GM23338 (cell line): ENCODE data around the gene KRTAP5-3. TPM values are rescaled to one million over a fixed set of nuclear protein-coding genes. Genes with fewer than 3 reads are reported as not detected.

Source experiments
- ATAC-seq: fragments of 200-7000 bp; cut with Tn5 transposase; 3 replicates; pipeline ENCODE4 v1.9.1; 2020
- DNase-seq: peaks from one replicate; pipeline ENCODE4 v3.0.0-alpha.2; 2015; ENCODE audit warnings: low spot score
- H2AFZ ChIP-seq: fragments of 200-600 bp; sonication (generic); 2 replicates; pipeline ENCODE4 v1.8.0; 2016; ENCODE audit warnings: antibody characterized with exemption, mild to moderate bottlenecking, moderate library complexity
- H3F3A ChIP-seq: fragments of 200-600 bp; sonication (generic); replicated peaks from 2 replicates; pipeline ENCODE4 v1.8.0; 2017; ENCODE audit warnings: antibody characterized with exemption, mixed run types, low read depth
- H3K27ac ChIP-seq: fragments of 200-600 bp; sonication (generic); 2 replicates; pipeline ENCODE4 v1.6.1; 2016; ENCODE audit warnings: low read depth
- H3K27me3 ChIP-seq: fragments of 200-600 bp; sonication (generic); 2 replicates; pipeline ENCODE4 v1.8.0; 2016; ENCODE audit warnings: mild to moderate bottlenecking, mixed run types, moderate library complexity; ENCODE audit not compliant: insufficient read depth
- H3K36me3 ChIP-seq: fragments of 200-600 bp; sonication (generic); 2 replicates; pipeline ENCODE4 v1.8.0; 2016; ENCODE audit warnings: mild to moderate bottlenecking; ENCODE audit not compliant: insufficient read depth
- H3K4me1 ChIP-seq: fragments of 200-600 bp; sonication (generic); 2 replicates; pipeline ENCODE4 v1.8.0; 2016; ENCODE audit warnings: mild to moderate bottlenecking, moderate library complexity; ENCODE audit not compliant: insufficient read depth
- H3K4me2 ChIP-seq: fragments of 200-600 bp; sonication (generic); 2 replicates; pipeline ENCODE4 v1.7.1; 2017; ENCODE audit warnings: mixed run types
- H3K4me3 ChIP-seq: fragments of 200-600 bp; sonication (generic); 2 replicates; pipeline ENCODE4 v1.6.1; 2016; ENCODE audit warnings: mixed run types
- H3K79me2 ChIP-seq: fragments of 200-600 bp; sonication (generic); replicated peaks from 2 replicates; pipeline ENCODE4 v1.8.0; 2017; ENCODE audit warnings: mild to moderate bottlenecking; ENCODE audit not compliant: insufficient read depth
- H3K9me2 ChIP-seq: fragments of 200-600 bp; sonication (generic); 2 replicates; pipeline ENCODE4 v1.8.0; 2017; ENCODE audit not compliant: insufficient read depth
- H4K20me1 ChIP-seq: fragments of 200-600 bp; sonication (generic); replicated peaks from 2 replicates; pipeline ENCODE4 v1.8.0; 2017; ENCODE audit warnings: mild to moderate bottlenecking; ENCODE audit not compliant: insufficient read depth
- H3K27ac Mint-ChIP-seq: 2 replicates; pipeline ENCODE4 v1.8.0; 2020; ENCODE audit warnings: inconsistent platforms, mild to moderate bottlenecking, moderate library complexity, mixed read lengths
- H3K27me3 Mint-ChIP-seq: 3 replicates; pipeline ENCODE4 v1.8.0; 2022; ENCODE audit warnings: low read depth, mild to moderate bottlenecking, moderate library complexity, mixed read lengths, inconsistent platforms; ENCODE audit not compliant: insufficient read depth, poor library complexity
- H3K36me3 Mint-ChIP-seq: 3 replicates; pipeline ENCODE4 v1.8.0; 2021; ENCODE audit warnings: low read depth, mild to moderate bottlenecking, inconsistent platforms, moderate library complexity, mixed read lengths
- H3K4me1 Mint-ChIP-seq: 3 replicates; pipeline ENCODE4 v1.8.0; 2020; ENCODE audit warnings: mild to moderate bottlenecking, inconsistent platforms, mixed read lengths
- H3K4me3 Mint-ChIP-seq: 3 replicates; pipeline ENCODE4 v1.8.0; 2021; ENCODE audit warnings: moderate library complexity, mild to moderate bottlenecking, inconsistent platforms, mixed read lengths
- H3K9me3 Mint-ChIP-seq: 3 replicates; pipeline ENCODE4 v1.8.0; 2020; ENCODE audit warnings: moderate library complexity, mild to moderate bottlenecking, inconsistent platforms, mixed read lengths
- CREB1 ChIP-seq: fragments of 250-450 bp; sonication (Bioruptor Pico); IDR thresholded peaks from 2 replicates; pipeline ENCODE4 v1.5.0; 2020; ENCODE audit warnings: low read depth, mild to moderate bottlenecking, moderate library complexity
- CTCF ChIP-seq, 2 experiments: fragments of 200-600 bp in 1 of 2; sonication (generic) in 1 of 2; conservative IDR thresholded peaks; 2 replicates each; pipeline versions ENCODE4 v1.5.1 to v1.6.1; 2016 to 2017; ENCODE audit warnings: antibody characterized with exemption in 2 of 2, low read depth in 2 of 2, mild to moderate bottlenecking in 2 of 2, moderate library complexity in 1 of 2
- EZH2 ChIP-seq: fragments of 200-600 bp; sonication (generic); IDR thresholded peaks from one replicate; pipeline ENCODE4 v1.8.0; 2017; ENCODE audit warnings: antibody characterized with exemption, mild to moderate bottlenecking, low read depth; ENCODE audit not compliant: unreplicated experiment
- EZH2phosphoT487 ChIP-seq: fragments of 200-600 bp; sonication (generic); IDR thresholded peaks from one replicate; pipeline ENCODE4 v1.8.1; 2018; ENCODE audit warnings: antibody characterized with exemption; ENCODE audit not compliant: unreplicated experiment
- JUNB ChIP-seq: IDR thresholded peaks from one replicate; pipeline ENCODE4 v1.6.1; 2016; ENCODE audit warnings: antibody characterized with exemption; ENCODE audit not compliant: unreplicated experiment
- NANOG ChIP-seq: IDR thresholded peaks from 2 replicates; pipeline ENCODE4 v1.6.1; 2016; ENCODE audit warnings: antibody characterized with exemption, borderline replicate concordance
- POLR2AphosphoS5 ChIP-seq: IDR thresholded peaks from 2 replicates; pipeline ENCODE4 v1.6.1; 2016; ENCODE audit warnings: antibody characterized with exemption, low read depth
- STAT1 ChIP-seq: IDR thresholded peaks from one replicate; pipeline ENCODE4 v1.6.1; 2016; ENCODE audit warnings: antibody characterized with exemption; ENCODE audit not compliant: unreplicated experiment
- ZNF114 ChIP-seq: fragments of 250-450 bp; sonication (Bioruptor Pico); IDR thresholded peaks from 2 replicates; pipeline ENCODE4 v1.5.0; 2020; ENCODE audit warnings: mild to moderate bottlenecking, moderate library complexity
- ZNF331 ChIP-seq: fragments of 250-450 bp; sonication (Bioruptor Pico); IDR thresholded peaks from 2 replicates; pipeline ENCODE4 v1.5.0; 2020; ENCODE audit warnings: low read depth, mild to moderate bottlenecking, moderate library complexity
- polyA plus RNA-seq: library from polyadenylated mRNA; unstranded; fragments of >200 nt; fragmentation: Nextera tagmentation; extraction: Ambion mirVana; gene quantifications from 2 replicates; pipeline ENCODE4 v1.2.1, GENCODE V29; 2016
- total RNA-seq: library from RNA; depleted of rRNA; stranded (reverse); fragments of >200 nt; shearing (Covaris generic); gene quantifications from 2 replicates; pipeline ENCODE4 v1.2.3, GENCODE V29; 2014
- TF ChIP-seq, protein P1 (sequence below): IDR thresholded peaks from 2 replicates; pipeline ENCODE4 v1.6.1; 2016; ENCODE audit warnings: antibody characterized with exemption
- TF ChIP-seq, protein P2 (sequence below): IDR thresholded peaks from one replicate; pipeline ENCODE4 v1.6.1; 2018; ENCODE audit warnings: antibody characterized with exemption; ENCODE audit not compliant: unreplicated experiment
- TF ChIP-seq, protein P3 (sequence below): fragments of 250-450 bp; sonication (Bioruptor Pico); IDR thresholded peaks from 2 replicates; pipeline ENCODE4 v1.5.0; 2020; ENCODE audit warnings: mild to moderate bottlenecking, moderate library complexity

KRTAP5-3 gene
- total and polyA plus RNA-seq, 2 experiments from 2014 or later = not detected

GRCh38 chr11:1632053-1632714 lies 23.9 kb upstream of the KRTAP5-3 start:
- Histone ChIP-seq H4K20me1 (no peaks in the 10 kb centered on the region), H3K36me3 (no peaks in the 10 kb centered on the region), H3K4me2 (no peak overlapping the region), H3K79me2 (no peaks in the 10 kb centered on the region), H3K4me1 (peaks cover 3% of the 10 kb centered on the region; the same call in 1 of the 2 replicates), H3K4me3 (no peak overlapping the region), H3K27me3 (no peaks in the 10 kb centered on the region), H3F3A (no peaks in the 10 kb centered on the region), H3K9me2 (no peaks in the 10 kb centered on the region), H3K27ac (no peak overlapping the region), H2AFZ (no peak overlapping the region)
- ATAC-seq = no peak
- H3K27me3 Mint-ChIP-seq = peaks cover 27% of the 10 kb centered on the region
- peaks cover 4% of the 10 kb centered on the region; the same call in 1 of the 3 replicates for H3K4me1 Mint-ChIP-seq
- DNase-seq = no peak
- no peak overlapping the region for H3K4me3 Mint-ChIP-seq
- no peaks in the 10 kb centered on the region for H3K9me3 Mint-ChIP-seq
- TF ChIP-seq JUNB (no peak), EZH2 (no peak), CTCF (conservative IDR thresholded peaks at IDR 0.05; ENCODE audit: low read depth in 2 of 2) (no peak), STAT1 (no peak), ZNF331 (no peak), ZNF114 (no peak), CREB1 (CRISPR knock-in tag) (no peak), EZH2phosphoT487 (no peak), NANOG (no peak), POLR2AphosphoS5 (no peak)
- TF ChIP-seq, protein P1, sequence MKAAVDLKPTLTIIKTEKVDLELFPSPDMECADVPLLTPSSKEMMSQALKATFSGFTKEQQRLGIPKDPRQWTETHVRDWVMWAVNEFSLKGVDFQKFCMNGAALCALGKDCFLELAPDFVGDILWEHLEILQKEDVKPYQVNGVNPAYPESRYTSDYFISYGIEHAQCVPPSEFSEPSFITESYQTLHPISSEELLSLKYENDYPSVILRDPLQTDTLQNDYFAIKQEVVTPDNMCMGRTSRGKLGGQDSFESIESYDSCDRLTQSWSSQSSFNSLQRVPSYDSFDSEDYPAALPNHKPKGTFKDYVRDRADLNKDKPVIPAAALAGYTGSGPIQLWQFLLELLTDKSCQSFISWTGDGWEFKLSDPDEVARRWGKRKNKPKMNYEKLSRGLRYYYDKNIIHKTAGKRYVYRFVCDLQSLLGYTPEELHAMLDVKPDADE = no peak
- TF ChIP-seq, protein P2, sequence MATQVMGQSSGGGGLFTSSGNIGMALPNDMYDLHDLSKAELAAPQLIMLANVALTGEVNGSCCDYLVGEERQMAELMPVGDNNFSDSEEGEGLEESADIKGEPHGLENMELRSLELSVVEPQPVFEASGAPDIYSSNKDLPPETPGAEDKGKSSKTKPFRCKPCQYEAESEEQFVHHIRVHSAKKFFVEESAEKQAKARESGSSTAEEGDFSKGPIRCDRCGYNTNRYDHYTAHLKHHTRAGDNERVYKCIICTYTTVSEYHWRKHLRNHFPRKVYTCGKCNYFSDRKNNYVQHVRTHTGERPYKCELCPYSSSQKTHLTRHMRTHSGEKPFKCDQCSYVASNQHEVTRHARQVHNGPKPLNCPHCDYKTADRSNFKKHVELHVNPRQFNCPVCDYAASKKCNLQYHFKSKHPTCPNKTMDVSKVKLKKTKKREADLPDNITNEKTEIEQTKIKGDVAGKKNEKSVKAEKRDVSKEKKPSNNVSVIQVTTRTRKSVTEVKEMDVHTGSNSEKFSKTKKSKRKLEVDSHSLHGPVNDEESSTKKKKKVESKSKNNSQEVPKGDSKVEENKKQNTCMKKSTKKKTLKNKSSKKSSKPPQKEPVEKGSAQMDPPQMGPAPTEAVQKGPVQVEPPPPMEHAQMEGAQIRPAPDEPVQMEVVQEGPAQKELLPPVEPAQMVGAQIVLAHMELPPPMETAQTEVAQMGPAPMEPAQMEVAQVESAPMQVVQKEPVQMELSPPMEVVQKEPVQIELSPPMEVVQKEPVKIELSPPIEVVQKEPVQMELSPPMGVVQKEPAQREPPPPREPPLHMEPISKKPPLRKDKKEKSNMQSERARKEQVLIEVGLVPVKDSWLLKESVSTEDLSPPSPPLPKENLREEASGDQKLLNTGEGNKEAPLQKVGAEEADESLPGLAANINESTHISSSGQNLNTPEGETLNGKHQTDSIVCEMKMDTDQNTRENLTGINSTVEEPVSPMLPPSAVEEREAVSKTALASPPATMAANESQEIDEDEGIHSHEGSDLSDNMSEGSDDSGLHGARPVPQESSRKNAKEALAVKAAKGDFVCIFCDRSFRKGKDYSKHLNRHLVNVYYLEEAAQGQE = no peak
- TF ChIP-seq, protein P3, sequence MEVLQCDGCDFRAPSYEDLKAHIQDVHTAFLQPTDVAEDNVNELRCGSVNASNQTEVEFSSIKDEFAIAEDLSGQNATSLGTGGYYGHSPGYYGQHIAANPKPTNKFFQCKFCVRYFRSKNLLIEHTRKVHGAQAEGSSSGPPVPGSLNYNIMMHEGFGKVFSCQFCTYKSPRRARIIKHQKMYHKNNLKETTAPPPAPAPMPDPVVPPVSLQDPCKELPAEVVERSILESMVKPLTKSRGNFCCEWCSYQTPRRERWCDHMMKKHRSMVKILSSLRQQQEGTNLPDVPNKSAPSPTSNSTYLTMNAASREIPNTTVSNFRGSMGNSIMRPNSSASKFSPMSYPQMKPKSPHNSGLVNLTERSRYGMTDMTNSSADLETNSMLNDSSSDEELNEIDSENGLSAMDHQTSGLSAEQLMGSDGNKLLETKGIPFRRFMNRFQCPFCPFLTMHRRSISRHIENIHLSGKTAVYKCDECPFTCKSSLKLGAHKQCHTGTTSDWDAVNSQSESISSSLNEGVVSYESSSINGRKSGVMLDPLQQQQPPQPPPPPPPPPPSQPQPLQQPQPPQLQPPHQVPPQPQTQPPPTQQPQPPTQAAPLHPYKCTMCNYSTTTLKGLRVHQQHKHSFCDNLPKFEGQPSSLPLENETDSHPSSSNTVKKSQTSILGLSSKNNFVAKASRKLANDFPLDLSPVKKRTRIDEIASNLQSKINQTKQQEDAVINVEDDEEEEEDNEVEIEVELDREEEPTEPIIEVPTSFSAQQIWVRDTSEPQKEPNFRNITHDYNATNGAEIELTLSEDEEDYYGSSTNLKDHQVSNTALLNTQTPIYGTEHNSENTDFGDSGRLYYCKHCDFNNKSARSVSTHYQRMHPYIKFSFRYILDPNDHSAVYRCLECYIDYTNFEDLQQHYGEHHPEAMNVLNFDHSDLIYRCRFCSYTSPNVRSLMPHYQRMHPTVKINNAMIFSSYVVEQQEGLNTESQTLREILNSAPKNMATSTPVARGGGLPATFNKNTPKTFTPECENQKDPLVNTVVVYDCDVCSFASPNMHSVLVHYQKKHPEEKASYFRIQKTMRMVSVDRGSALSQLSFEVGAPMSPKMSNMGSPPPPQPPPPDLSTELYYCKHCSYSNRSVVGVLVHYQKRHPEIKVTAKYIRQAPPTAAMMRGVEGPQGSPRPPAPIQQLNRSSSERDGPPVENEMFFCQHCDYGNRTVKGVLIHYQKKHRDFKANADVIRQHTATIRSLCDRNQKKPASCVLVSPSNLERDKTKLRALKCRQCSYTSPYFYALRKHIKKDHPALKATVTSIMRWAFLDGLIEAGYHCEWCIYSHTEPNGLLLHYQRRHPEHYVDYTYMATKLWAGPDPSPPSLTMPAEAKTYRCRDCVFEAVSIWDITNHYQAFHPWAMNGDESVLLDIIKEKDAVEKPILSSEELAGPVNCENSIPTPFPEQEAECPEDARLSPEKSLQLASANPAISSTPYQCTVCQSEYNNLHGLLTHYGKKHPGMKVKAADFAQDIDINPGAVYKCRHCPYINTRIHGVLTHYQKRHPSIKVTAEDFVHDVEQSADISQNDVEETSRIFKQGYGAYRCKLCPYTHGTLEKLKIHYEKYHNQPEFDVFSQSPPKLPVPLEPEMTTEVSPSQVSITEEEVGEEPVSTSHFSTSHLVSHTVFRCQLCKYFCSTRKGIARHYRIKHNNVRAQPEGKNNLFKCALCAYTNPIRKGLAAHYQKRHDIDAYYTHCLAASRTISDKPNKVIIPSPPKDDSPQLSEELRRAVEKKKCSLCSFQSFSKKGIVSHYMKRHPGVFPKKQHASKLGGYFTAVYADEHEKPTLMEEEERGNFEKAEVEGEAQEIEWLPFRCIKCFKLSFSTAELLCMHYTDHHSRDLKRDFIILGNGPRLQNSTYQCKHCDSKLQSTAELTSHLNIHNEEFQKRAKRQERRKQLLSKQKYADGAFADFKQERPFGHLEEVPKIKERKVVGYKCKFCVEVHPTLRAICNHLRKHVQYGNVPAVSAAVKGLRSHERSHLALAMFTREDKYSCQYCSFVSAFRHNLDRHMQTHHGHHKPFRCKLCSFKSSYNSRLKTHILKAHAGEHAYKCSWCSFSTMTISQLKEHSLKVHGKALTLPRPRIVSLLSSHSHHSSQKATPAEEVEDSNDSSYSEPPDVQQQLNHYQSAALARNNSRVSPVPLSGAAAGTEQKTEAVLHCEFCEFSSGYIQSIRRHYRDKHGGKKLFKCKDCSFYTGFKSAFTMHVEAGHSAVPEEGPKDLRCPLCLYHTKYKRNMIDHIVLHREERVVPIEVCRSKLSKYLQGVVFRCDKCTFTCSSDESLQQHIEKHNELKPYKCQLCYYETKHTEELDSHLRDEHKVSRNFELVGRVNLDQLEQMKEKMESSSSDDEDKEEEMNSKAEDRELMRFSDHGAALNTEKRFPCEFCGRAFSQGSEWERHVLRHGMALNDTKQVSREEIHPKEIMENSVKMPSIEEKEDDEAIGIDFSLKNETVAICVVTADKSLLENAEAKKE (CRISPR knock-in tag) = no peak
- no peak overlapping the region for H3K27ac Mint-ChIP-seq
- no peaks in the 10 kb centered on the region; the same call in 2 of the 3 replicates for H3K36me3 Mint-ChIP-seq
